ENCODE measurements around the gene COL23A1. TPM values are rescaled to one million over a fixed set of nuclear protein-coding genes. Genes with fewer than 3 reads are reported as not detected.

The COL23A1 gene
- total and polyA plus RNA-seq, 2 of the 8 experiments (the other 6 are each of a cell fraction or from before 2014, with no cell fraction given): 3.1 to 4.7 TPM

DNA sequence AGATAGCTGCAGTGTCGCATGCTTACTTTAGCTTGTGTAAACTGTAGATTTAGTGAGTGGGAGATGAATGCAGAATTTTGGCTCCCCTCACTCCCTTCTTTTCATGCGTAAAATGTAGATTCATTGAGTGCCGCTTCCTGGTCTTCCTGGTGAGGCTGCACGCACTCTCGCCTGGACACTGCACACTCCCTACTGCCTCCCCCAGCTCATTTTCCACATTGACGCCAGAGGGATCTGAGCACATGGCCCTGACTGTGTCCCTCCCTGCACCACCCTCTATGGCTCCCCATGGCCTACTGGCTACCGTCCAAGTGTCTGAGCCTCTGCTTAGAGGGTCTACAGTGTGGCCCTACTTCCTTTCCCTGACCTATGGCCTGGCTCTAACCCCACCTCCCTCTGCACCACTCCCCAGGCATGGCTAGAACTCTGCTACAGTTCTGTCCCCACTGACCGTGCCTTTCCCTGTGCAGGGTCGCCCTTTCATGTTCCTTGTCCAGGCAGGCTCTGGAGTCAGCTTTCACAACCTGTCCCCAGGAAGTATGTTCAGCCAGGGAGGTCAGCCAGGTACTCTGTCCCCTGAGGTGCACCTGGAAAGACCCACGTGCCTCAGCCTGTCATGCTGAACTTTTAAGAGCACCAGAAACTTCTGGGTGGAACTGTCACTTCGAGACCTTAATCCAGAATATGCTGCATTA lies 160.6 kb downstream of the COL23A1 start:
- peaks cover 4 to 10% (median 6%) of the 10 kb centered on the region in 4 experiments for H3K4me1 ChIP-seq (replicated peaks in 1 of 4; ENCODE audit: control insufficient read depth in 3 of 4, insufficient read depth in 4 of 4, low read length in 3 of 4)
- H3K23me2 ChIP-seq (ENCODE audit: low read depth, low read length): no peaks in the 10 kb centered on the region
- H2BK5ac ChIP-seq (ENCODE audit: low read depth, low read length): no peak overlapping the region
- no peak overlapping the region for H3K4me2 ChIP-seq (ENCODE audit: insufficient read depth in 1 of 2, low read depth in 2 of 2, low read length in 2 of 2)
- H4K5ac ChIP-seq (ENCODE audit: insufficient read length, low read depth, low read length): no peak overlapping the region
- ChIA-PET CTCF (ENCODE audit: partially characterized antibody) (interaction anchor here (0.7 to 2.7 kb wide), 8 partner anchors 9 to 148 kb away, joined by 3 to 8 read pairs (median 3); no protein-coding TSS in a partner anchor), POLR2A (ENCODE audit: partially characterized antibody) (interaction anchor here (1.0 kb wide), 1 partner anchor 31 kb away, joined by 4 read pairs; no protein-coding TSS in a partner anchor)
- no peak overlapping the region for H3K56ac ChIP-seq (replicated peaks; ENCODE audit: insufficient read length, low read depth, low read length)
- H3K27ac ChIP-seq (ENCODE audit: low read depth, low read length): no peak overlapping the region
- no peaks in the 10 kb centered on the region for H3K36me3 ChIP-seq (ENCODE audit: control insufficient read depth in 2 of 4, insufficient read depth in 4 of 4, low read length in 3 of 4)
- no peak overlapping the region for H3K9ac ChIP-seq (replicated peaks in 1 of 4; ENCODE audit: extremely low read depth in 1 of 4, low read depth in 3 of 4, low read length in 3 of 4)
- H3K9me3 ChIP-seq (ENCODE audit: insufficient read depth in 2 of 2, low read depth in 1 of 2, low read length in 1 of 2): no peaks in the 10 kb centered on the region
- H4K20me1 ChIP-seq (replicated peaks in 1 of 2; ENCODE audit: control insufficient read depth in 1 of 2, insufficient read depth in 2 of 2, low read length in 2 of 2): no peaks in the 10 kb centered on the region
- WGBS, 2 experiments (ENCODE audit: extremely low coverage in 1 of 2, insufficient coverage in 1 of 2, insufficient read length in 1 of 2, insufficient replicate concordance in 2 of 2, low coverage in 1 of 2, low lambda C conversion rate in 2 of 2, missing lambda C conversion rate in 1 of 2): 89% methylated on average over 11 of the region's 11 CpGs; no CpG with 5 or more reads in 1 of the 2 experiments
- H2AFZ ChIP-seq (ENCODE audit: low read length): no peak overlapping the region
- no peak overlapping the region for H2BK120ac ChIP-seq (replicated peaks; ENCODE audit: low read depth, low read length)
- 0 out of 2 replicates have a peak overlapping the region, but pooled peaks have one; percentile 5 for H3K18ac ChIP-seq (ENCODE audit: extremely low read depth, low read length)
- no peak for TF ChIP-seq BACH1 (IDR thresholded peaks at IDR 0.05; ENCODE audit: low read length)
- TF ChIP-seq KDM1A (IDR thresholded peaks at IDR 0.05; ENCODE audit: borderline replicate concordance, low read length): peak; percentile 79; the same call in 1 of the 2 replicates
- TF ChIP-seq, protein P1, sequence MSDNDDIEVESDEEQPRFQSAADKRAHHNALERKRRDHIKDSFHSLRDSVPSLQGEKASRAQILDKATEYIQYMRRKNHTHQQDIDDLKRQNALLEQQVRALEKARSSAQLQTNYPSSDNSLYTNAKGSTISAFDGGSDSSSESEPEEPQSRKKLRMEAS (IDR thresholded peaks at IDR 0.05): peak; percentile 16; the same call in 1 of the 2 replicates
- 0 out of 2 replicates have a peak overlapping the region, but pooled peaks have one; percentile 23 for H2BK20ac ChIP-seq (ENCODE audit: low read length)
- no peak overlapping the region for H3K23ac ChIP-seq (ENCODE audit: insufficient read length)
- H2BK12ac ChIP-seq (ENCODE audit: low read depth, low read length): peak overlapping the region; percentile 35
- DNase-seq (ENCODE audit: low read depth in 1 of 2, low spot score in 2 of 2) (peak in 1 of 2 experiments; percentile 29), FAIRE-seq (no peak)
- H3K79me2 ChIP-seq (ENCODE audit: control insufficient read depth in 1 of 2, insufficient read depth in 2 of 2, low read length in 2 of 2): no peaks in the 10 kb centered on the region
- no peak overlapping the region for H3K4me3 ChIP-seq (ENCODE audit: extremely low read depth in 1 of 4, insufficient read depth in 2 of 4, low read depth in 3 of 4, low read length in 4 of 4)
- H3K27me3 ChIP-seq (replicated peaks in 1 of 4; ENCODE audit: control insufficient read depth in 3 of 4, extremely low read depth in 1 of 4, insufficient read depth in 3 of 4, low read length in 3 of 4): no peaks in the 10 kb centered on the region
- H3K4ac ChIP-seq (replicated peaks; ENCODE audit: insufficient read length, low read depth, low read length): no peak overlapping the region
- no peak overlapping the region for H3K14ac ChIP-seq (ENCODE audit: insufficient read length)
- no peaks in the 10 kb centered on the region for H3K79me1 ChIP-seq (ENCODE audit: low read depth, low read length)
- peak overlapping the region; percentile 26; the same call in 1 of the 2 replicates for H4K8ac ChIP-seq (ENCODE audit: extremely low read depth, insufficient read depth, low read length)
- no peak overlapping the region for H4K91ac ChIP-seq (replicated peaks; ENCODE audit: insufficient read length, low read length)
- H2AK5ac ChIP-seq (ENCODE audit: low read depth, low read length): peak overlapping the region; percentile 84; the same call in 1 of the 2 replicates
- H2BK15ac ChIP-seq (ENCODE audit: low read length): peak overlapping the region; percentile 92; the same call in 1 of the 2 replicates

All from H1 (cell line).